Spleen (tissue), 11 donors: ENCODE measurements around the gene ATP2B2. TPM values are rescaled to one million over a fixed set of nuclear protein-coding genes. Genes with fewer than 3 reads are reported as not detected.
A peak's percentile ranks its signal among the peaks of the same experiment; 100 is the strongest.

Experiments used
- DNase-seq: peaks from one replicate; pipeline ENCODE4 v3.0.0-alpha.2; 2020
- H3K27ac ChIP-seq, 8 donors: fragments of 200-600 bp; sonication (generic) in 7 of 8; 1 replicate in 4 of 8; 2 replicates in 4 of 8; pipeline versions ENCODE4 v1.5.0 to v1.8.0; 2016 to 2021; ENCODE audit warnings: inconsistent platforms in 4 of 8, mild to moderate bottlenecking in 4 of 8, moderate library complexity in 1 of 8
- H3K27me3 ChIP-seq, 7 donors: fragments of 200-600 bp; sonication (generic) in 6 of 7; replicated peaks in 1 of 7; 1 replicate in 4 of 7; 2 replicates in 3 of 7; pipeline versions ENCODE4 v1.5.0 to v1.8.0; 2016 to 2021; ENCODE audit warnings: inconsistent platforms in 3 of 7, mild to moderate bottlenecking in 1 of 7
- H3K36me3 ChIP-seq, 6 donors: fragments of 200-600 bp; sonication (generic) in 5 of 6; 1 replicate in 4 of 6; 2 replicates in 2 of 6; pipeline versions ENCODE4 v1.5.0 to v1.8.0; 2016 to 2021; ENCODE audit warnings: inconsistent platforms in 2 of 6
- H3K4me1 ChIP-seq, 6 donors: fragments of 200-600 bp; sonication (generic) in 5 of 6; 1 replicate in 3 of 6; 2 replicates in 3 of 6; pipeline versions ENCODE4 v1.5.0 to v1.8.0; 2016 to 2021; ENCODE audit warnings: inconsistent platforms in 3 of 6
- H3K4me3 ChIP-seq, 8 donors: fragments of 200-600 bp; sonication (generic) in 7 of 8; 1 replicate in 4 of 8; 2 replicates in 4 of 8; pipeline versions ENCODE4 v1.5.0 to v1.8.0; 2016 to 2021; ENCODE audit warnings: inconsistent platforms in 4 of 8, mild to moderate bottlenecking in 4 of 8, moderate library complexity in 2 of 8
- H3K9me3 ChIP-seq, 8 donors: fragments of 200-600 bp; sonication (generic) in 7 of 8; 1 replicate in 4 of 8; 2 replicates in 4 of 8; pipeline versions ENCODE4 v1.5.0 to v1.8.0; 2016 to 2021; ENCODE audit warnings: inconsistent platforms in 4 of 8
- POLR2A ChIP-seq, 3 donors: fragments of 450-650 bp; IDR thresholded peaks; one replicate each; pipeline ENCODE4 v1.5.1; 2017; ENCODE audit warnings: antibody characterized with exemption in 3 of 3, mild to moderate bottlenecking in 1 of 3
- POLR2AphosphoS5 ChIP-seq, 3 donors: sonication (generic); formaldehyde crosslinking; IDR thresholded peaks; one replicate each; pipeline ENCODE4 v1.5.1; 2017; ENCODE audit warnings: antibody characterized with exemption in 3 of 3
- WGBS, 5 donors: extraction: QIAGEN DNeasy Blood & Tissue Kit in 3 of 5; methylation state at CpG; one replicate each; pipeline versions ENCODE4 v1.1.5 to v1.1.7; 2013 to 2018; 5-methylcytosine and 5-hydroxymethylcytosine counted together
- intact Hi-C: fragments of 100-400 bp; cut with DNase I; formaldehyde crosslinking; loops from one replicate; pipeline ENCODE4 v1.15.0; 2023; ENCODE audit warnings: low total_unique reads
- polyA plus RNA-seq, 3 donors: library from polyadenylated mRNA; stranded (reverse); fragments of 200-250 nt; gene quantifications; one replicate each; pipeline ENCODE4 v1.2.1, GENCODE V29; 2013
- total RNA-seq, 7 donors: library from RNA; depleted of rRNA in 3 of 7; stranded (reverse); fragments of >200 nt in 3 of 7; fragmentation: NEBNext Ultra II Directional in 4 of 7; extraction: Animal tissue kit (Norgen Biotek cat#: 25700) in 4 of 7; gene quantifications; one replicate each; pipeline versions ENCODE4 v1.1.0 to v1.2.1, GENCODE V29; 2016 to 2021
- TF ChIP-seq, protein P1 (sequence below), 11 experiments: fragments of 200-600 bp in 7 of 11; fragments of 450-650 bp in 4 of 11; sonication (generic) in 4 of 11; IDR thresholded peaks in 8 of 11; conservative IDR thresholded peaks in 3 of 11; 1 replicate in 7 of 11; 2 replicates in 4 of 11; pipeline versions ENCODE4 v1.4.0 to v1.8.0; 2016 to 2021; ENCODE audit warnings: antibody characterized with exemption in 11 of 11, inconsistent platforms in 4 of 11, mild to moderate bottlenecking in 1 of 11
- donor health status: healthy with polysubstance abuse.
- donor health status: DM: no; HTN: no; CAD: no; lungs with moderate emphysema.
- donor health status: DM: no; HTN: no; CAD: no.
- donor health status: Bipolar disorder and iron deficiency.
- donor health status: healthy.
- donor health status: DM: no; HTN: no; CAD: no.
- donor health status: DM: yes; HTN: yes; CAD: no.

The ATP2B2 gene
- total and polyA plus RNA-seq, 10 donors = 0.02 to 1.5 (median 0.24) TPM; not detected in 2

DNA sequence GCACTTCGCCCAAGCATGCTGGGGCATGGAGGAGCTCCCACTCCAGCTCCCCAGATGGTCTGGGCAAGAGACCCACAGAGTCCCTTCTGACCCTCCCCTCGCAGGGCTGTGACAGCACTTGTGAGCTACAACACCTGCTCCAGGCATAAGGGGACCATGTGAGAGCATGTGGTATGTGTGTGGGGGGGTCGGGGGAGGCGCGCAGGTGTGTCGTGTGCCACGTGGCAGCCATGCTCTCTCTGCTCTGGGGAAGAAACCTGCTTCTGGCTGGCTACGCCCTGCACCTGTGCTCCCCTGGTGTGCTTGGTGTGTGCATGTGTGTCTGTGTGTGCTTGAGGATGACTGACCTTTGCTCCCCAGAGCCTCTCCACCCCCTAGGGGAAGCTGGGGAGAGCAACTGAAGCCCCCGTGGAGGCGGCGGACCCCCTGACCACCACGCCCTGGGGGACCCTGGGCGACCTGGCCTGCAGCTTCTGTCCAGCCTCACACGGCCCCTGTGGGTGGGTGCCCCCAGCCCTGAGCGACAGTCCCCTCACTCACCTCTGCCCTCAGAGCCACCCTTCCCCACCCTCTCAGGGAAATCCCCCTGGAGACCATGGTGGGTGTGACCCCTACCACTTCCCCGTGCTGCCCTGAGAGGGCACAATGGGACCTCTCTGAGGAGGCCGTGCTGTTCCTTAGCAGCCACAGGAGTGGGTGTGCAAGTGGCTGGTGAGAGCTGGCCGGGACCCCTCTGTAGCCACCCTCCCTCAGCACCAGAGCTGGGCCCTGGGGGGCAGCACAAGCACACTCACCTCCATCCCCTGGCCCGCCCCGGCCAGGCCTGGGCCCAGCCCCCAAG, 167.8 kb downstream of the ATP2B2 start:
- Histone ChIP-seq H3K27ac (no peak overlapping the region), H3K27me3 (peaks cover 0 to 3% (median 0%) of the 10 kb centered on the region in 7 donors), H3K4me3 (no peak overlapping the region), H3K9me3 (no peaks in the 10 kb centered on the region), H3K4me1 (peaks cover 0 to 6% (median 0%) of the 10 kb centered on the region in 6 donors), H3K36me3 (no peaks in the 10 kb centered on the region)
- intact Hi-C loops = no loop called here
- DNase-seq = peak; percentile 54
- WGBS, 5 donors = 75 to 86% (median 80%) methylated on average over 4 to 20 of the region's 20 CpGs
- TF ChIP-seq, protein P1, sequence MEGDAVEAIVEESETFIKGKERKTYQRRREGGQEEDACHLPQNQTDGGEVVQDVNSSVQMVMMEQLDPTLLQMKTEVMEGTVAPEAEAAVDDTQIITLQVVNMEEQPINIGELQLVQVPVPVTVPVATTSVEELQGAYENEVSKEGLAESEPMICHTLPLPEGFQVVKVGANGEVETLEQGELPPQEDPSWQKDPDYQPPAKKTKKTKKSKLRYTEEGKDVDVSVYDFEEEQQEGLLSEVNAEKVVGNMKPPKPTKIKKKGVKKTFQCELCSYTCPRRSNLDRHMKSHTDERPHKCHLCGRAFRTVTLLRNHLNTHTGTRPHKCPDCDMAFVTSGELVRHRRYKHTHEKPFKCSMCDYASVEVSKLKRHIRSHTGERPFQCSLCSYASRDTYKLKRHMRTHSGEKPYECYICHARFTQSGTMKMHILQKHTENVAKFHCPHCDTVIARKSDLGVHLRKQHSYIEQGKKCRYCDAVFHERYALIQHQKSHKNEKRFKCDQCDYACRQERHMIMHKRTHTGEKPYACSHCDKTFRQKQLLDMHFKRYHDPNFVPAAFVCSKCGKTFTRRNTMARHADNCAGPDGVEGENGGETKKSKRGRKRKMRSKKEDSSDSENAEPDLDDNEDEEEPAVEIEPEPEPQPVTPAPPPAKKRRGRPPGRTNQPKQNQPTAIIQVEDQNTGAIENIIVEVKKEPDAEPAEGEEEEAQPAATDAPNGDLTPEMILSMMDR (IDR thresholded peaks at IDR 0.05 in 8 of 11, conservative IDR thresholded peaks at IDR 0.05 in 3 of 11) = no peak
- no peak for TF ChIP-seq POLR2AphosphoS5 (IDR thresholded peaks at IDR 0.05)
- TF ChIP-seq POLR2A (IDR thresholded peaks at IDR 0.05) = no peak

DNA sequence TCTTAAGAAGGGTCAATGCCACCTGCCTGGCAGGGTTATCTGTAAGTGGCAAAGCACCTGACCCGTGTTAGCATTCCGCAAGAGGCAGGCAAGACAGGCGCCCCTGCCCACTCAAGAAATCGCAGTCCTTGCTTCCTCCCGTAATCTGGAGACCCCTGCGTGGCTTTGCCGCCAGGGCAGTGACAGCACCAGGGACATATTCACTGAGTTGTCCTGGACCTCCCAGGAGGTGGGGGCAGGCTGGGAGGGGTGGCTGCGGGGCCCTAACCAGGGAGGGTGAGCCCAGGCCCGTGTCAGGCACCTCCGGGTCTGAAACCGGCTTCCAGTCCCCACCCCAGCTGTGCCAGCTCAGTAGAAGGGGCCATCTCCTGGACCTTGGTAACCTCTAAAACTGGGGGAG, 168.6 kb downstream of the ATP2B2 start:
- intact Hi-C loops = no loop called here
- no peaks in the 10 kb centered on the region for H3K36me3 ChIP-seq
- no peak overlapping the region for H3K4me3 ChIP-seq
- no peak overlapping the region for H3K27ac ChIP-seq
- no peaks in the 10 kb centered on the region for H3K9me3 ChIP-seq
- no peak for TF ChIP-seq POLR2A (IDR thresholded peaks at IDR 0.05)
- no peak for TF ChIP-seq POLR2AphosphoS5 (IDR thresholded peaks at IDR 0.05)
- TF ChIP-seq, protein P1 (IDR thresholded peaks at IDR 0.05 in 8 of 11, conservative IDR thresholded peaks at IDR 0.05 in 3 of 11) = no peak
- DNase-seq = peak; percentile 65
- peaks cover 0 to 6% (median 0%) of the 10 kb centered on the region in 6 donors for H3K4me1 ChIP-seq
- no peaks in the 10 kb centered on the region for H3K27me3 ChIP-seq
- 87 to 97% (median 88%) methylated on average over 8 to 11 of the region's 11 CpGs for WGBS, 5 donors

DNA sequence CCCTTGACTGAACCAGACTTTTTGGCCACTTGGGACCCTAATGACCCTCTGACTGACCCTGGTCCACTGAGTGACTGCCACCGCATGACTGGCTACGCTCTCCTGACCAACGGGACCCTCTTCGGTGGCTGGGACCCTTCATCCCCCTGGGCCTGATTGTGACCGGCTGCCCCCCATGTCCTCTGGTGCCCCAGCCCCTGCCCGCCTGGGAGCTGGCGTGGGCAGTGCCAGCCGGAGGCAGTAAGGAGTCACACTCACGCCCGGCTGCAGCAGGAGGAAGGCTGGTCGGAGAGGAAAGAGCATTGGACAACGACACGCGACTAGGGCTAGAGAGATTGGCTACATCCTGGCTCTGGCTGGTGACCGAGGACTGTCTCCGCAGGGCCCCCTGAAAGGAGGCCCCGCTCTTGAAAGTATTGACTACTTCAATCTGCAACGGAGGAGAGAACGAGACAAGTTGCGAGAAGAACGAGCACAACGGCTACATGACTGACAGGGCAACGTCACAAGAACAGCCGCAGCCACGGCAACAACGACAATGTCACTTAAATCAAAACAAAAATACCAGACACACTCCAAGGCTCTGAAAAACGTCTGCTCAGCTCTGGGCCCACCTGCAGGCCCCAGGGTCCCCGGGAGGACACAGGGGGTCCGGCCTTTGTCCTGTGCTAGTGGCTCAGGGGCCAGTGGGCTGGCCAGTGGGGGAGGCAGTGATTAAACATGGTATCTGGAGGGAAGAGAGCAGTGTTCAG, 169.3 kb downstream of the ATP2B2 start:
- no peak for DNase-seq
- Histone ChIP-seq H3K36me3 (no peaks in the 10 kb centered on the region), H3K9me3 (no peaks in the 10 kb centered on the region), H3K27ac (no peak overlapping the region), H3K4me3 (no peak overlapping the region), H3K4me1 (peaks cover 0 to 6% (median 0%) of the 10 kb centered on the region in 6 donors), H3K27me3 (no peaks in the 10 kb centered on the region)
- TF ChIP-seq, protein P1 (IDR thresholded peaks at IDR 0.05 in 8 of 11, conservative IDR thresholded peaks at IDR 0.05 in 3 of 11) = no peak
- intact Hi-C loops = no loop called here
- WGBS, 5 donors = 87 to 91% (median 89%) methylated on average over 26 to 29 of the region's 29 CpGs

DNA sequence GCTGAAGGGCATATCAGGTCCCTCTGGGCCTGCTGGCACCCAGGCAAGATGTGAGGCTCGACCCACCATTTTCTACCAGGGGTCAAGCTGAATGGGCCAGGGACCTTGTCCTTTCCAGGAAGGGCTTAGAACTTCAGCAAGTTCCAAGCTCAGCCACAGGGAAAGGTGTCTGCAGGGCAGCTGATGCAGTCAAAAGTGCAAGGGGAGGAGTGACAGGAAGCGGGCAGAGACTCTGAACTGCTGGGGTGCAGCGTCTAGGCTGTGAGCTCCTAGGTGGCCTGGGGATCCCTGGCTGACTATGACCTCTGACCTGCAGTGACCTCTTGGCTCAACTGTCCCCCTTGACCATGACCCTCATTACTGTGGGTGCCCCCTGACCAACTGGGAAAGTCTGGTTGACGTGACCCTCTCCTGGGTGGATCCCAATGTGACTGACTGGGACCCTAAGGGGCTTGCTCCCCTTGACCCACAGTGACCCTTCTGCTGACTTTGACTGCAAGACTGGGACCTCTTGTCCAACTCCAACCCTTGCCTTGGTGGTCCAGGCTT, 170.1 kb downstream of the ATP2B2 start:
- WGBS, 5 donors = 54 to 68% (median 65%) methylated on average over 4 of the region's 4 CpGs
- peaks cover 0 to 3% (median 0%) of the 10 kb centered on the region in 7 donors for H3K27me3 ChIP-seq
- TF ChIP-seq, protein P1 (IDR thresholded peaks at IDR 0.05 in 8 of 11, conservative IDR thresholded peaks at IDR 0.05 in 3 of 11) = no peak
- TF ChIP-seq POLR2AphosphoS5 (IDR thresholded peaks at IDR 0.05) = no peak
- no peaks in the 10 kb centered on the region for H3K36me3 ChIP-seq
- no peak overlapping the region for H3K27ac ChIP-seq
- H3K9me3 ChIP-seq = no peaks in the 10 kb centered on the region
- no peak overlapping the region for H3K4me3 ChIP-seq
- DNase-seq = no peak
- peaks cover 0 to 6% (median 0%) of the 10 kb centered on the region in 6 donors for H3K4me1 ChIP-seq
- intact Hi-C loops = no loop called here
